GM12873 (cell line): ENCODE results near the gene EIF5A.

ENCODE experiments used
- TF ChIP-seq, protein P1 (sequence below): IDR thresholded peaks from 2 replicates; pipeline ENCODE4 v1.5.1; 2012; ENCODE audit warnings: low read depth, mild to moderate bottlenecking, moderate library complexity, low read length, control low read depth; ENCODE audit not compliant: insufficient read depth; ENCODE audit errors: missing control alignments

The EIF5A gene

DNA sequence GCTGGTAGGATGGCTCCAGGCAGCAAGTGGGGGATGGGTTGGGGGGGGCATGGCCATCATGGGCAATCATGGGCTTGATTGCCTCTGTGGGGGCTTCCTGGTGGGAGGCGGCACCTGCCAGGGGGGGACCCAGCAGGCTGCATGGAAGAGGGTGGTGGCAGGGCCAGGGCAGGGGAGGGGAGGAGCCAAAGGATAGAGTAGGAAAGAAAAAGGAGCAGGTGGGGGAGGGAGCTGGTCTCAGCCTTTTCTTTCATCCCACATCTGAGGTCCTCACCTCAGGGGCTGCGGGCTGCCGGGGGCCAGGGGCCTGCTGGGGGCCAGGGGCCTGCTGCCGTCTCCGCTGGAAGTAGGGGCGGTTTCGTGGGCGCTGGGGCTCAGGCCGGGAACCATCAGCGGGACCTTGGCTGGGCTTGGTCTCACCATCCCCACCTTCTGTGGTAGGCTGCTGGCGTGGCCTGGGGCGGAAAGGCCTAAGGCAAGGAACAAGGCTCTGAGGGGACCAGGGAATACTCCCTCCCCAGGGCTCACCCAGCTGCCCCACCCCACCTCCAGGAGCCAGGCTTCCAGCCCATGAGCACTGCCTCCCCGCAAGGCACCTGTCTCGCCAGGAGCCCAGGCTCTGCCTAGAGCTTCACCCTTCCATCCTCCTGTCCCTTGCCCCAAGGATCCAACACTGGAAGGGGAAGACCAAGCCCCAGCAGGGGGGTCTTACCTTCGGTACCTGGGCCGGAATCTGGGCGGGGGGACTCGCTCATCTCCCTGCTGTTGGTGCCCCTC, 18.0 kb upstream of the EIF5A start:
- TF ChIP-seq, protein P1, sequence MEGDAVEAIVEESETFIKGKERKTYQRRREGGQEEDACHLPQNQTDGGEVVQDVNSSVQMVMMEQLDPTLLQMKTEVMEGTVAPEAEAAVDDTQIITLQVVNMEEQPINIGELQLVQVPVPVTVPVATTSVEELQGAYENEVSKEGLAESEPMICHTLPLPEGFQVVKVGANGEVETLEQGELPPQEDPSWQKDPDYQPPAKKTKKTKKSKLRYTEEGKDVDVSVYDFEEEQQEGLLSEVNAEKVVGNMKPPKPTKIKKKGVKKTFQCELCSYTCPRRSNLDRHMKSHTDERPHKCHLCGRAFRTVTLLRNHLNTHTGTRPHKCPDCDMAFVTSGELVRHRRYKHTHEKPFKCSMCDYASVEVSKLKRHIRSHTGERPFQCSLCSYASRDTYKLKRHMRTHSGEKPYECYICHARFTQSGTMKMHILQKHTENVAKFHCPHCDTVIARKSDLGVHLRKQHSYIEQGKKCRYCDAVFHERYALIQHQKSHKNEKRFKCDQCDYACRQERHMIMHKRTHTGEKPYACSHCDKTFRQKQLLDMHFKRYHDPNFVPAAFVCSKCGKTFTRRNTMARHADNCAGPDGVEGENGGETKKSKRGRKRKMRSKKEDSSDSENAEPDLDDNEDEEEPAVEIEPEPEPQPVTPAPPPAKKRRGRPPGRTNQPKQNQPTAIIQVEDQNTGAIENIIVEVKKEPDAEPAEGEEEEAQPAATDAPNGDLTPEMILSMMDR: no peak

DNA sequence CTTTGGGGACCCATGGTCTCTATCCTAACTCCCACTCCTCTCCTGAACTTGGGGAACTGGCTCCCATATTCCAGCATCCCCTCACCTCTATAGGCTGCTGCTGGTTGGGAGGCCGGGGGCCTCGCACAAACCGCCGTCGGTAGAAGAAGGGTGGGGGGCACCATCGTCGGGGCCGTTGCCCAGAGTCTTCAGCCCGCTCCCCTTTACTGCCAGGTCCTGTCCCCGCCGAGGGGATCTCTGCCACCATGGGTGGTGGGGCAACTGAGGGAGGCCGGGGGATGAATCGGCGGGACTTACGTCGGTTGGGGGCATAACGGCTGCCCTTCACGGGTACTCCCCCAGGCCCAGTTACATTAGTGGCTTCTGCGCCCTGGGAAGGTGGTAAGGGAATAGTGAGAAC, 17.3 kb upstream of the EIF5A start:
- TF ChIP-seq, protein P1: no peak

DNA sequence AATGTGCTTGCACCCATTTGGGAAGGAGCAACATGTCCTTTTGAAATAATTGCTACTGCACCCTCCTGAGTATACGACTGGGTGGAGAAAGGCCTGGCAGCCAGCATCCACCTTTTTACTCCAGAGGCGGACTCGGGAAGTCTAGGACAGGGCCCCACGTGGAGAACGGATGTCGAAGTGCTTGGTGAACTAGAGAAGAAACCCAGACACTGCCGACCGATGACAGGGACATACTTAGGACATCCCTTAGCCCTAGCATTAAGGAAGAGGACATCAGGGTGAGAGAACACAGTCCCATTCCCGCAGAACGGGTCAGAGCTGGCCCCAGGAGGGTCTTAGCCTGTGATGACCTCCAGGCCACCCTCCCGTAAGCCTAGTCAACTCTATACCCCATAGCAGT, 16.7 kb upstream of the EIF5A start:
- TF ChIP-seq, protein P1: no peak

DNA sequence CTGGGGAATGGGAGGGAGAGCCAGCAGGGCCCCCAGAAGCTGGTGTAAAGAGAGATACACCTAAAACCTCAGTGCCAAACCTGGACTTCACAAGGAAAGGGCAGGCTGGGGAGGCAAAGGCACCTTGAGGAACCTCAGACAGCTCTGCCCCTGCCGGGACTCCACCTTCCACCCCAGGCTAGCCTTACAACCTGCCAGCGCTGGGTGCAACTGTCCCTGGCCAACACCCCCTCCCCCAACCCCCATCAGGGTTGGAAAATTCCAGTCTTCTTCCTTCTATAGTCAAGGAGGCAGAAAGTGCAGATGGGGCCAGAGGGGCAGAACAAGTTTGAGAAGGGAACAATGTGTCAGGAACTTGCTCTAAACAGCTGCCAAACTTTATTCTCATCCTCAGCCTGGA, 15.2 kb upstream of the EIF5A start:
- TF ChIP-seq, protein P1: no peak

DNA sequence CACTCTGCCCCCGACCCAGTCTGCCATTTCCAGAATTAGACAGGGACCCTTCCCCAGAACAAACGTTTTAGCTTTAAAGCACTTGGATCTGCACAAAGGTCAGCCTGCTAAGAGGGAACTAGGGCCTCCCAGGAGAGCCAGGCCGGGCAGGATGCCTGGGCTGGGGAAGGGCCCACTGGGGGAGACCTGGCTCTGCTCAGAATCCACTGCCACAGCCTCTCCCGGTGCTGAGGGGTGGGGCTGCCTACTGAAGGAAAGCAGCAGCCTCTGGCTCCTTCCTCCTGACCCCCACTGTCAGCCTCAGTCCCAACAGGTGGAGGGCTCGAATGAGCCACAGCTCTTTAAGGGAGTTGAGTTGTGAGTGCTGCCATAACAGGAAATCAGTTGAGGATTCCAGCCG, 14.7 kb upstream of the EIF5A start:
- TF ChIP-seq, protein P1: no peak

DNA sequence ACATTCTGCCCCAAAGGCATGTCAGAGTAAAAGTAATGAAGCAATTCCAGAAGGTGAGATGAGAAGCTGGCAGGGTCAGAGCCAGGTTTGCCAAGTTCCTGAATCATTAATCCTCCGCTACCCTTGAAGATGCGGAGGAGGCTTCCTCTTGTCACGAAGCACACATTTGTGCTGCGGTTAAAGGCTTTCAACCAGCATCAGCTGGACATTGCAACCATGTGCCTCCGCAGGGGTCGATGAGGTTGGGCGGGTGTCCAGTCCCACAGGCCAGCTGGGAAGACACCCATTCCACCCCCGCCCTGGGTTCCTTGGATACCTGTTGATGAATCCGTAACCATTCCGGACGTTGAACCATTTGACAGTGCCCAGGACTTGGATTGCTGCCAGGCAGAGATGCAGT, 14.3 kb upstream of the EIF5A start:
- TF ChIP-seq, protein P1: no peak

DNA sequence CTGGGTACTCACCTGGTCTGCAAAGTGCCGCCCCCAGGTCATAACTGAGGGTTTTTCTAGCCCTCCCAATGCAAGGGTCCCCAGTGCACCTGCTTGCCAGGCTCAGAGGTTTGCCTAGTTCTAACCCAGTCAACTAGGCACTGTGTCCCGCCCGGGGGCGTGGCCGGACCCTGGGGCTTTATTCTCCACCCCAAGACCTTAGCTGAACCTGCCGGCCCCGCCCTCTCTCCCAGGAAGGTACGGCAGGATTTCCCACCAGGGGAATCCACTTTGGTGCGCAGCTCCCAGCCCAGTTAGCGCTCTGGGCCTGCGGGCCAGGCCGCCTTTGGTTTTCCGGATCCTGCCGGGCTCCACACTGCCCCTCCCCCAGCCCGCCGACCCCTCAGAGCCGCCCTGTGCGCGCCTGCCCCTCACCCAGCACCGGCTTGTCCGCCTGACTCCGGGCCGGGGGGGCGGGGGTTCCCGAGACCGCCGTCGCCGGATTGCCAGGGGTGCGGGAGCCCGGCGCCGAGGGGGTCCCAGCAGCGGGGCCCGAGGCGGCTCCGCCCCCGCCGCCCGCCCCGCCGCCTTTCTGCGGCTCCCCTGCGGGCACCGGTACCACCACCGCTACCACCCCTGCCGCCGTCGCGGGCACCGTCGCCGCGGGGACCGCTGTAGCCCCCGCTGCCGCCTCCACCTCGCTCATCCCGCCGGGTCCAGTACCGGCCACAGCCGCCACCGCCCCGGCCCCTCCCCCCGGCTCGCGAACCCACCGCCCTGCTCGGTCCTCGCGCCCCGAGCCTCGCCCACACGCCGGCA, 13.4 kb upstream of the EIF5A start:
- TF ChIP-seq, protein P1: no peak
